GM23338 (cell line): Measurements from ENCODE around the gene PSPH. TPM values are rescaled to one million over a fixed set of nuclear protein-coding genes. Genes with fewer than 3 reads are reported as not detected.
"Not testable (repeated sequence)": the region's sequence is repeated elsewhere in the genome, so short reads cannot be mapped to it uniquely, and the experiment has no call there.

ENCODE experiments used
- ATAC-seq: fragments of 200-7000 bp; cut with Tn5 transposase; 3 replicates; pipeline ENCODE4 v1.9.1; 2020
- DNase-seq: peaks from one replicate; pipeline ENCODE4 v3.0.0-alpha.2; 2015; ENCODE audit warnings: low spot score
- H2AFZ ChIP-seq: fragments of 200-600 bp; sonication (generic); 2 replicates; pipeline ENCODE4 v1.8.0; 2016; ENCODE audit warnings: antibody characterized with exemption, mild to moderate bottlenecking, moderate library complexity
- H3F3A ChIP-seq: fragments of 200-600 bp; sonication (generic); replicated peaks from 2 replicates; pipeline ENCODE4 v1.8.0; 2017; ENCODE audit warnings: antibody characterized with exemption, mixed run types, low read depth
- H3K27ac ChIP-seq: fragments of 200-600 bp; sonication (generic); 2 replicates; pipeline ENCODE4 v1.6.1; 2016; ENCODE audit warnings: low read depth
- H3K27me3 ChIP-seq: fragments of 200-600 bp; sonication (generic); 2 replicates; pipeline ENCODE4 v1.8.0; 2016; ENCODE audit warnings: mild to moderate bottlenecking, mixed run types, moderate library complexity; ENCODE audit not compliant: insufficient read depth
- H3K36me3 ChIP-seq: fragments of 200-600 bp; sonication (generic); 2 replicates; pipeline ENCODE4 v1.8.0; 2016; ENCODE audit warnings: mild to moderate bottlenecking; ENCODE audit not compliant: insufficient read depth
- H3K4me1 ChIP-seq: fragments of 200-600 bp; sonication (generic); 2 replicates; pipeline ENCODE4 v1.8.0; 2016; ENCODE audit warnings: mild to moderate bottlenecking, moderate library complexity; ENCODE audit not compliant: insufficient read depth
- H3K4me2 ChIP-seq: fragments of 200-600 bp; sonication (generic); 2 replicates; pipeline ENCODE4 v1.7.1; 2017; ENCODE audit warnings: mixed run types
- H3K4me3 ChIP-seq: fragments of 200-600 bp; sonication (generic); 2 replicates; pipeline ENCODE4 v1.6.1; 2016; ENCODE audit warnings: mixed run types
- H3K79me2 ChIP-seq: fragments of 200-600 bp; sonication (generic); replicated peaks from 2 replicates; pipeline ENCODE4 v1.8.0; 2017; ENCODE audit warnings: mild to moderate bottlenecking; ENCODE audit not compliant: insufficient read depth
- H3K9me2 ChIP-seq: fragments of 200-600 bp; sonication (generic); 2 replicates; pipeline ENCODE4 v1.8.0; 2017; ENCODE audit not compliant: insufficient read depth
- H4K20me1 ChIP-seq: fragments of 200-600 bp; sonication (generic); replicated peaks from 2 replicates; pipeline ENCODE4 v1.8.0; 2017; ENCODE audit warnings: mild to moderate bottlenecking; ENCODE audit not compliant: insufficient read depth
- H3K27ac Mint-ChIP-seq: 2 replicates; pipeline ENCODE4 v1.8.0; 2020; ENCODE audit warnings: inconsistent platforms, mild to moderate bottlenecking, moderate library complexity, mixed read lengths
- H3K27me3 Mint-ChIP-seq: 3 replicates; pipeline ENCODE4 v1.8.0; 2022; ENCODE audit warnings: low read depth, mild to moderate bottlenecking, moderate library complexity, mixed read lengths, inconsistent platforms; ENCODE audit not compliant: insufficient read depth, poor library complexity
- H3K36me3 Mint-ChIP-seq: 3 replicates; pipeline ENCODE4 v1.8.0; 2021; ENCODE audit warnings: low read depth, mild to moderate bottlenecking, inconsistent platforms, moderate library complexity, mixed read lengths
- H3K4me1 Mint-ChIP-seq: 3 replicates; pipeline ENCODE4 v1.8.0; 2020; ENCODE audit warnings: mild to moderate bottlenecking, inconsistent platforms, mixed read lengths
- H3K4me3 Mint-ChIP-seq: 3 replicates; pipeline ENCODE4 v1.8.0; 2021; ENCODE audit warnings: moderate library complexity, mild to moderate bottlenecking, inconsistent platforms, mixed read lengths
- H3K9me3 Mint-ChIP-seq: 3 replicates; pipeline ENCODE4 v1.8.0; 2020; ENCODE audit warnings: moderate library complexity, mild to moderate bottlenecking, inconsistent platforms, mixed read lengths
- CREB1 ChIP-seq: fragments of 250-450 bp; sonication (Bioruptor Pico); IDR thresholded peaks from 2 replicates; pipeline ENCODE4 v1.5.0; 2020; ENCODE audit warnings: low read depth, mild to moderate bottlenecking, moderate library complexity
- JUNB ChIP-seq: IDR thresholded peaks from one replicate; pipeline ENCODE4 v1.6.1; 2016; ENCODE audit warnings: antibody characterized with exemption; ENCODE audit not compliant: unreplicated experiment
- NANOG ChIP-seq: IDR thresholded peaks from 2 replicates; pipeline ENCODE4 v1.6.1; 2016; ENCODE audit warnings: antibody characterized with exemption, borderline replicate concordance
- POLR2AphosphoS5 ChIP-seq: IDR thresholded peaks from 2 replicates; pipeline ENCODE4 v1.6.1; 2016; ENCODE audit warnings: antibody characterized with exemption, low read depth
- STAT1 ChIP-seq: IDR thresholded peaks from one replicate; pipeline ENCODE4 v1.6.1; 2016; ENCODE audit warnings: antibody characterized with exemption; ENCODE audit not compliant: unreplicated experiment
- ZNF114 ChIP-seq: fragments of 250-450 bp; sonication (Bioruptor Pico); IDR thresholded peaks from 2 replicates; pipeline ENCODE4 v1.5.0; 2020; ENCODE audit warnings: mild to moderate bottlenecking, moderate library complexity
- polyA plus RNA-seq: library from polyadenylated mRNA; unstranded; fragments of >200 nt; fragmentation: Nextera tagmentation; extraction: Ambion mirVana; gene quantifications from 2 replicates; pipeline ENCODE4 v1.2.1, GENCODE V29; 2016
- total RNA-seq: library from RNA; depleted of rRNA; stranded (reverse); fragments of >200 nt; shearing (Covaris generic); gene quantifications from 2 replicates; pipeline ENCODE4 v1.2.3, GENCODE V29; 2014
- TF ChIP-seq, protein P1 (sequence below): IDR thresholded peaks from 2 replicates; pipeline ENCODE4 v1.6.1; 2016; ENCODE audit warnings: antibody characterized with exemption
- TF ChIP-seq, protein P2 (sequence below): fragments of 250-450 bp; sonication (Bioruptor Pico); IDR thresholded peaks from 2 replicates; pipeline ENCODE4 v1.5.0; 2020; ENCODE audit warnings: mild to moderate bottlenecking, moderate library complexity

PSPH gene
- total and polyA plus RNA-seq, 2 experiments from 2014 or later: 38.3 to 149 TPM

DNA sequence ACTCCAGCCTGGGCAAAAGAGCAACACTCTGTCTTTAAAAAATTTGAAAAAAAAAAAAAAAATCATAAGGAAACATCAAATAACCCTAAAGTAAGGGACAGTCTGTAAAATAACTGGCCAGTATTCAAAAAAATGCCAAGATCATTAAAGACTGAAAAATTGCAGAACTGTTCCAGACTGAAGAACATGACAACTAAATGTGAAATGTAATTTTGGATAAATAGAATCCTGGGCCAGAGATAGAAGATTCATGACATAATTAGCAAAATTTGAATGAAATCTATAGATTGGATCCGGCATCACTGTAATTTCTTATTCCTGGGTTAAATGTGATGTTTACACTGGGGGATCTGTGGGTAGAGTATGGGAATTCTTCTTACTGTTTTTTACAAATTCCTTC, 3.0 kb downstream of the PSPH start:
- Histone ChIP-seq H3K4me3 (no peak overlapping the region), H3K79me2 (peaks cover 44% of the 10 kb centered on the region), H3K4me1 (peaks cover 13% of the 10 kb centered on the region), H3K4me2 (no peak overlapping the region), H3K9me2 (no peaks in the 10 kb centered on the region), H3K27ac (no peak overlapping the region), H3K36me3 (peaks cover 5% of the 10 kb centered on the region), H3K27me3 (no peaks in the 10 kb centered on the region), H4K20me1 (no peaks in the 10 kb centered on the region; the same call in 1 of the 2 replicates), H2AFZ (no peak overlapping the region), H3F3A (0 out of 2 replicates have a peak, but pooled peaks cover 8% of the 10 kb centered on the region)
- Mint-ChIP-seq H3K9me3 (peaks cover 2% of the 10 kb centered on the region; the same call in 1 of the 3 replicates), H3K27me3 (no peaks in the 10 kb centered on the region), H3K4me1 (peaks cover 4% of the 10 kb centered on the region; the same call in 1 of the 3 replicates), H3K4me3 (no peak overlapping the region; the same call in 2 of the 3 replicates), H3K36me3 (peaks cover 18% of the 10 kb centered on the region), H3K27ac (no peak overlapping the region)
- ATAC-seq: no peak
- TF ChIP-seq, protein P1, sequence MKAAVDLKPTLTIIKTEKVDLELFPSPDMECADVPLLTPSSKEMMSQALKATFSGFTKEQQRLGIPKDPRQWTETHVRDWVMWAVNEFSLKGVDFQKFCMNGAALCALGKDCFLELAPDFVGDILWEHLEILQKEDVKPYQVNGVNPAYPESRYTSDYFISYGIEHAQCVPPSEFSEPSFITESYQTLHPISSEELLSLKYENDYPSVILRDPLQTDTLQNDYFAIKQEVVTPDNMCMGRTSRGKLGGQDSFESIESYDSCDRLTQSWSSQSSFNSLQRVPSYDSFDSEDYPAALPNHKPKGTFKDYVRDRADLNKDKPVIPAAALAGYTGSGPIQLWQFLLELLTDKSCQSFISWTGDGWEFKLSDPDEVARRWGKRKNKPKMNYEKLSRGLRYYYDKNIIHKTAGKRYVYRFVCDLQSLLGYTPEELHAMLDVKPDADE: no peak
- TF ChIP-seq CREB1: no peak
- no peak for TF ChIP-seq JUNB
- TF ChIP-seq NANOG: no peak
- no peak for TF ChIP-seq STAT1
- no peak for DNase-seq

DNA sequence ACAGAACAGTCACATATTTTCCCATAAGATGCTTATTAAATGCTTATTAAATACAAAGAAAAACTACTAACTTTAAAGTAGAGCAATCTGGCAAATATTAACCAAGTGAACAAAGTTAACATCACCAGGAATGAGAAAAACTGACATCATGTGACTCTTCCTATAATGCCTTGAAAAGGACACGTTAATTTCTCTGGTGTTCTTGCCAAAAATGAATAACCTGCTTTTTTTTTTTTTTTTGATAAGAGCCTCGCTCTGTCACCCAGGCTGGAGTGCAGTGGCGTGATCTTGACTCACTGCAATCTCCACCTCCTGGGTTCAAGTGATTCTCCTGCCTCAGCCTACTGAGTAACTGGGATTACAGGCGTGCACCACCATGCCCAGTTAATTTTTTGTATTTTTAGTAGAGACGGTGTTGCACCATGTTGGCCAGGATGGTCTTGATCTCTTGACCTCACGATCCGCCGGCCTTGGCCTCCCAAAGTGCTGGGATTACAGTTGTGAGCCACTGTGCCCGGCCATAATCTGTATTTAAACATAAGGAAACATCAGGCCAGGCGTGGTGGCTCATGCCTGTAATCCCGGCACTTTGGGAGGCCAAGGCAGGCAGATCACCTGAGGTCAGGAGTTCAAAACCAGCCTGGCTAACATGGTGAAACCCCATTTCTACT, 3.7 kb downstream of the PSPH start:
- H3K4me1 ChIP-seq, H3K9me2 ChIP-seq, H4K20me1 ChIP-seq, ATAC-seq, H3K9me3 Mint-ChIP-seq, H3K27me3 Mint-ChIP-seq, H3K4me2 ChIP-seq, H3K4me3 ChIP-seq, H3K4me3 Mint-ChIP-seq, H2AFZ ChIP-seq, H3K4me1 Mint-ChIP-seq, H3K27ac ChIP-seq, H3K27ac Mint-ChIP-seq, DNase-seq, H3K36me3 ChIP-seq, H3F3A ChIP-seq, H3K27me3 ChIP-seq: not testable (repeated sequence)
- peaks cover 37% of the 10 kb centered on the region for H3K79me2 ChIP-seq
- H3K36me3 Mint-ChIP-seq: peaks cover 18% of the 10 kb centered on the region

DNA sequence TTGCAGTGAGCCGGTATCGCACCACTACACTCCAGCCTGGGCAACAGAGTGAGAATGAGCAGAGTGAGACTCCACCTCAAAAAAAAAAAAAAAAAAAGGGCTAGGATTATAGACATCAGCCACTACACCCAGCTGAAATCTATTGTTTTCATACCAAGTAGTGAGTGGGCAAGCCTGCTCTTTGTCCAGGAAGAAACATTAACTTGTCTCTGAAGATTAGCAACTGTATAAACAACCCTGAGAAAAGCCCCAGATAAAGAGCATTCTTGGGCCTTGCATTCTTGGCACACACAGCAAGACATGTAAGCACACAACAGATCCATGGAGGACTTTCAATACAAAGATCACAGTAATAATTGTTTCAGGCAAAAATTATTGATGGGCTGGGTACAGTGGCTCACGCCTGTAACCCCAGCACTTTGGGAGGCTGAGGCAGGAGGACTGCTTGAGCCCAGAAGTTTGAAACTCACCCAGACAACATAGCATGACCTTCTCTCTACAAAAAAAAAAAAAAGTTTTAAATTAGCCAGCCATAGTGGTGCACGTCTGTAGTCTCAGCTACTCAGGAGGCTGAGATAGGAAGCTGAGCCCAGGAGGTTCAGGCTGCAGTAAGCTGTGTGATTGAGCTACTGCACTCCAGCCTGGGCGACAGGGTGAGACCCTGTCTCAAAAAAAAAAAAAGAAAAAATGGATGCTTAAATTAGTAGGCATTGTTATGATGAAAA, 4.4 kb downstream of the PSPH start:
- no peak overlapping the region for H3K4me3 Mint-ChIP-seq

More for the DNA sequence above, 4.4 kb downstream of the PSPH start:
- H3K9me2 ChIP-seq: no peaks in the 10 kb centered on the region
- H3K4me1 Mint-ChIP-seq: no peaks in the 10 kb centered on the region; the same call in 2 of the 3 replicates
- H3K27ac ChIP-seq: no peak overlapping the region
- TF ChIP-seq, protein P2, sequence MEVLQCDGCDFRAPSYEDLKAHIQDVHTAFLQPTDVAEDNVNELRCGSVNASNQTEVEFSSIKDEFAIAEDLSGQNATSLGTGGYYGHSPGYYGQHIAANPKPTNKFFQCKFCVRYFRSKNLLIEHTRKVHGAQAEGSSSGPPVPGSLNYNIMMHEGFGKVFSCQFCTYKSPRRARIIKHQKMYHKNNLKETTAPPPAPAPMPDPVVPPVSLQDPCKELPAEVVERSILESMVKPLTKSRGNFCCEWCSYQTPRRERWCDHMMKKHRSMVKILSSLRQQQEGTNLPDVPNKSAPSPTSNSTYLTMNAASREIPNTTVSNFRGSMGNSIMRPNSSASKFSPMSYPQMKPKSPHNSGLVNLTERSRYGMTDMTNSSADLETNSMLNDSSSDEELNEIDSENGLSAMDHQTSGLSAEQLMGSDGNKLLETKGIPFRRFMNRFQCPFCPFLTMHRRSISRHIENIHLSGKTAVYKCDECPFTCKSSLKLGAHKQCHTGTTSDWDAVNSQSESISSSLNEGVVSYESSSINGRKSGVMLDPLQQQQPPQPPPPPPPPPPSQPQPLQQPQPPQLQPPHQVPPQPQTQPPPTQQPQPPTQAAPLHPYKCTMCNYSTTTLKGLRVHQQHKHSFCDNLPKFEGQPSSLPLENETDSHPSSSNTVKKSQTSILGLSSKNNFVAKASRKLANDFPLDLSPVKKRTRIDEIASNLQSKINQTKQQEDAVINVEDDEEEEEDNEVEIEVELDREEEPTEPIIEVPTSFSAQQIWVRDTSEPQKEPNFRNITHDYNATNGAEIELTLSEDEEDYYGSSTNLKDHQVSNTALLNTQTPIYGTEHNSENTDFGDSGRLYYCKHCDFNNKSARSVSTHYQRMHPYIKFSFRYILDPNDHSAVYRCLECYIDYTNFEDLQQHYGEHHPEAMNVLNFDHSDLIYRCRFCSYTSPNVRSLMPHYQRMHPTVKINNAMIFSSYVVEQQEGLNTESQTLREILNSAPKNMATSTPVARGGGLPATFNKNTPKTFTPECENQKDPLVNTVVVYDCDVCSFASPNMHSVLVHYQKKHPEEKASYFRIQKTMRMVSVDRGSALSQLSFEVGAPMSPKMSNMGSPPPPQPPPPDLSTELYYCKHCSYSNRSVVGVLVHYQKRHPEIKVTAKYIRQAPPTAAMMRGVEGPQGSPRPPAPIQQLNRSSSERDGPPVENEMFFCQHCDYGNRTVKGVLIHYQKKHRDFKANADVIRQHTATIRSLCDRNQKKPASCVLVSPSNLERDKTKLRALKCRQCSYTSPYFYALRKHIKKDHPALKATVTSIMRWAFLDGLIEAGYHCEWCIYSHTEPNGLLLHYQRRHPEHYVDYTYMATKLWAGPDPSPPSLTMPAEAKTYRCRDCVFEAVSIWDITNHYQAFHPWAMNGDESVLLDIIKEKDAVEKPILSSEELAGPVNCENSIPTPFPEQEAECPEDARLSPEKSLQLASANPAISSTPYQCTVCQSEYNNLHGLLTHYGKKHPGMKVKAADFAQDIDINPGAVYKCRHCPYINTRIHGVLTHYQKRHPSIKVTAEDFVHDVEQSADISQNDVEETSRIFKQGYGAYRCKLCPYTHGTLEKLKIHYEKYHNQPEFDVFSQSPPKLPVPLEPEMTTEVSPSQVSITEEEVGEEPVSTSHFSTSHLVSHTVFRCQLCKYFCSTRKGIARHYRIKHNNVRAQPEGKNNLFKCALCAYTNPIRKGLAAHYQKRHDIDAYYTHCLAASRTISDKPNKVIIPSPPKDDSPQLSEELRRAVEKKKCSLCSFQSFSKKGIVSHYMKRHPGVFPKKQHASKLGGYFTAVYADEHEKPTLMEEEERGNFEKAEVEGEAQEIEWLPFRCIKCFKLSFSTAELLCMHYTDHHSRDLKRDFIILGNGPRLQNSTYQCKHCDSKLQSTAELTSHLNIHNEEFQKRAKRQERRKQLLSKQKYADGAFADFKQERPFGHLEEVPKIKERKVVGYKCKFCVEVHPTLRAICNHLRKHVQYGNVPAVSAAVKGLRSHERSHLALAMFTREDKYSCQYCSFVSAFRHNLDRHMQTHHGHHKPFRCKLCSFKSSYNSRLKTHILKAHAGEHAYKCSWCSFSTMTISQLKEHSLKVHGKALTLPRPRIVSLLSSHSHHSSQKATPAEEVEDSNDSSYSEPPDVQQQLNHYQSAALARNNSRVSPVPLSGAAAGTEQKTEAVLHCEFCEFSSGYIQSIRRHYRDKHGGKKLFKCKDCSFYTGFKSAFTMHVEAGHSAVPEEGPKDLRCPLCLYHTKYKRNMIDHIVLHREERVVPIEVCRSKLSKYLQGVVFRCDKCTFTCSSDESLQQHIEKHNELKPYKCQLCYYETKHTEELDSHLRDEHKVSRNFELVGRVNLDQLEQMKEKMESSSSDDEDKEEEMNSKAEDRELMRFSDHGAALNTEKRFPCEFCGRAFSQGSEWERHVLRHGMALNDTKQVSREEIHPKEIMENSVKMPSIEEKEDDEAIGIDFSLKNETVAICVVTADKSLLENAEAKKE (CRISPR knock-in tag): no peak
- TF ChIP-seq ZNF114 (CRISPR knock-in tag) (no peak), POLR2AphosphoS5 (no peak)
- no peaks in the 10 kb centered on the region for H3K27me3 Mint-ChIP-seq
- H3K4me3 ChIP-seq: no peak overlapping the region
- ATAC-seq (no peak), DNase-seq (no peak)
- no peak overlapping the region; the same call in 1 of the 2 replicates for H3K27ac Mint-ChIP-seq
- no peaks in the 10 kb centered on the region for H3K36me3 ChIP-seq
- no peaks in the 10 kb centered on the region for H3K27me3 ChIP-seq
- H3K36me3 Mint-ChIP-seq: peaks cover 19% of the 10 kb centered on the region
- H4K20me1 ChIP-seq: no peaks in the 10 kb centered on the region; the same call in none of the 2 replicates
- no peak overlapping the region for H2AFZ ChIP-seq
- H3F3A ChIP-seq: 0 out of 2 replicates have a peak, but pooled peaks cover 4% of the 10 kb centered on the region
- peaks cover 6% of the 10 kb centered on the region; the same call in 1 of the 2 replicates for H3K4me1 ChIP-seq
- no peaks in the 10 kb centered on the region for H3K9me3 Mint-ChIP-seq
- no peak overlapping the region for H3K4me2 ChIP-seq
- H3K79me2 ChIP-seq: peaks cover 30% of the 10 kb centered on the region
